COR-L47 (cell line): ENCODE measurements around the gene MC2R.

Experiments
- DNase-seq: peaks from one replicate; lab custom pipeline; 2025; lab: John Stamatoyannopoulos, UW

The MC2R gene

DNA sequence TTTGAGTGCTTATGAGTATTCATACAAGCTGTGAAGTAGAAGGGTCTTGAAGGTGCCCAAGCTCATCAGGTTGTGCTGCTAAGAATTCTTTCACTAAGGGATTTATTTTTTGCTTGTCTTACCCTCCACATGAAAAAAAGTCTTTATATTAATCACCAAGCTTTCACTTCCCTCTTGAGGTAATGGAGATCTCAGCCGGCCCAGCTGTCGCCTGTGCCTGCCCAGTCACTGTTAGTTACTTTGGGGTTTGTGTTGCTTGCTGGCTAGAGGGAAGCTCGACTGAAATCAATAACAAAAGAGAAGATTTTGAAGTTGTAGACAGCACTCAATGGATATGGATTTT is 21.9 kb downstream of the MC2R start:
- no peak for DNase-seq

DNA sequence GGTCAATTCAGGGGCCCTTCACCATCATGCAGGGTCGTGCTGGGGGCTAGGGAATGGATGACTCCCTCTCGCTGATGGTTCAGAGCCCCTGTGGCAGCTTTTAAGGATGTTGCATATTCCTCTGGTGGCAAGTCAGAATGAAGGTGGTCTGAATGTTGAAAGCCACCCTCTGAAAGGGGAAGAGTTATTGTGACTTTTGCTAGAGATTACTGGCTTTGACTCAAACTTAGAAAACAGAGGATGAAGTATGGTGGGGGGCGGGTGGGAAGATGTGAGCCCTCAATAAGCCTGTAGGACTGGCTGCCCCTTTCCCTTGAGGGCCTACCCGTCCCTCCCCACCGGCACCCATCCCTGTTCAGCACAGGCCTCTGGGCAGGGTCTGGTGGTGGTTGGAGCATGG is 23.2 kb downstream of the MC2R start:
- DNase-seq = no peak

DNA sequence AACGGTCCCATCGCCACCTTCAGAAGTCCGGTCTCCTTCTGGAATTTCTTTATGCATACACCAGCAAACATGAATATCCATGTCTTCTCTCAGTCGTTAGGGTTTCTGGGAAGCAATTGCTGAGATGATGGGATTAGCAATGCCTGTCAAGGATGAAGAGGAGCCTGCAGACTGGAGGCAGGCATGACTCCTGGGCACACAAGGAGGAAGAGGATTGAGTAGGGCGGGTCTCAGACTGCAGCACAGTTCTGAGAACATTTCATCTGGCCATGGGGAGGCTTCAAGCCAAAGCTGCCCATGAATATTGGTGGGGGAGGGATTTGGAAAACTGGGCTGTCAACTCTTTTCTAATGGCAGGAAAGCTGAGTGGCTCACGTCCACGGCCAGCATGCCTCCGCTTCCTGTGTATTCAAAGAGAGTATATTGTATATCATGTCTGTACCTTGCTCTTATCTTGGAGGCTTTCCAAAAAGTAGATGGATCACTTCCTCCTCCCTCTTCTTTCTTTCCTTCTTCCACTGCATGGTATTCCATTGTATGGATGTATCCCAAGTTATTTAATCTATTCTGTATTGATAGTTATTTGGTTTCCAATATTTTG is 24.5 kb downstream of the MC2R start:
- no peak for DNase-seq

DNA sequence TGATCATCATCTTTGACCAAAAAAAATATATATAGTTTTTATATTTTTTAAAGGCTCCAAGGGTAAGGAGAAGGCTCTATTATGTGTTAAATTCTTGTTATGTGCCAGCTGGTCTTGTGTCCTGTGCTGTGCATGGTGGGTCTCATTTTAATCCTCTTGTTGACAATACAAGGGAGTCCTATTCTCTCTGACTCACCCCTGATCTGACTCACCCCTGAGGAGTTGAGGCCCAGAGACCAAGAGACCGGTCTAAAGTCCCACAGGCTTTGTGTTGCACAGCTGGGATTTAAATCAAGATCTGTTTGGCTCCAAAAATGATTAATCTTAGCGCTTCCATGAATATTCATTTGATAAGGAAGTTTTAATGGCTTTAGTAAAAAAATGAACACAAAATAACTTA is 25.7 kb downstream of the MC2R start:
- no peak for DNase-seq

DNA sequence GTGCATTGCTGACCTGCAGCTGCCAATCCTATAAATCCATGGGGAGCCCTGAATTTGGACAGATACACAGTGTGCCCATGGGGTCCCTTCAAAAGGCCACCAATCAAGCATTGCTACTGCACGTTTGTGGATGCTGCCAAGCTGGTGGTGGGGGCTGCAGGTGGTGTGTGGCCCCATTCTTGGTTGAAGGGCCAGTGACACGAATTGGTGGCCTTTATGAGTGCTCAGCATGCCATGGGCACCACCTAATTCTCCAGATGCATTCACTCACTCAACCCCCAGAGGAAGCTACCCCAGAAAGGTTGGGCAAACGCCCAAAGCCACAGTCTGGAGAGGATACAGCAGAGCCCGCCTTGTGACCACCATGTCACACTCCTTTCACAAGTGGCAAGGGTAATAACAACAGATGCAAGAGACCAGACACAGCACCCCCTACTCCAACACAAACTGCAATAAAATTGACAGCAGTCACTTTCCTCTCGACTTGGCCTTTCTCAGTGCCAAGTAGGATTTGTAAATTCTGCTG is 27.1 kb downstream of the MC2R start:
- no peak for DNase-seq

DNA sequence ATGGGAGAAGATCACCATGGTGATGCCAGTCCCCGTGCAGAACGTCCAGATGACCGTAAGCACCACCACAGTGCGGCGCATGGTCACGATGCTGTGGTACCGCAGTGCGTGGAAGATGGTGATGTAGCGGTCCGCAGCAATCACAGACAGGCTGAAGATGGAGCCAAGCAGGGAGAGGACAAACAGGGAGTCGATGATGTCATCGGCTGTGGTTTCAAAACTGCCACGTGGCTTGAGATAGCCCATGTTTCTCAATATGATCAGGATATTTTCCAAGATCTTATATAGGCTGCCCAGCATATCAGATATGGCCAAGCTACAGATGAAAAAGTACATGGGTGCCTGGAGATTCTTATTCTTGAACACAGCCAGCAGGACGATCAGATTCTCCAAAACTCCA is 30.3 kb downstream of the MC2R start:
- no peak for DNase-seq

DNA sequence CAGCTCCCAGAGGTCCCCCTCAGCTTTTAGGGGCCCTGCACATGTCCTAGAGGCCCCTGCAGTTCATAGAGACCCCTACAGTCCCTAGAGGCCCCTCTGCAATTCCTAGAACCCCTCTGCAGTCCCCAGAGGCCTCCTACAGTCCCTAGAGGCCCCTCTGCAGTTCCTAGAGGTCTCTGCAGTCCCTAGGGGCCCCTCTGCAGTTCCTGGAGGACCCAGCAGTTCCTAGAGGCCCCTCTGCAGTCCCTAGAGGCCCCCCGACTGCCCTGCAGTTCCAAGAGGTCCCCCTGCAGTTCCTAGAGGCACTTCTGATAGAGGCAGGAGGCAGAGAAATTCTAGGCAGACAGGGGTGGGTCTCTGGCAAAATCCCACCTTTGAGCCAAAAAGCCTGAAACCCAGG is 35.4 kb downstream of the MC2R start:
- DNase-seq = no peak

DNA sequence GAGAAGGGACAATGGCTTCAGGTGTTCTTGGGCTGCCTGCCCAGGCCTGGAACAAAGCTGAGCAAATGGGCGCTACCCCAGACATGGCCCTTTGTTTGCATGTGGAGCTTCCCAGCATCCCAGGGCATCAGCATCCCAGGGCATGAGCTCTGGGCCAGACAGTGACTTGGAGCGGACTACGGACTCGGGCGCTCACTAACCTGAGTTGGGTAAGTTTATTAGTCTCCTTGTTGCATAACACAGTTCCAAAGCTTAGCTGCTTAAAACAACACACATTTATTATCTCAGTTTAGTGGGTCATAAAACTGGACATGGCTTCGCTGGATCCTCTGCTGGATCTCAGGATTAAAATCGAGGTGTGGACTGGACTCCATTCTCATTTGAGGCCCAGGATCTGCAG is 35.8 kb downstream of the MC2R start:
- DNase-seq = no peak

DNA sequence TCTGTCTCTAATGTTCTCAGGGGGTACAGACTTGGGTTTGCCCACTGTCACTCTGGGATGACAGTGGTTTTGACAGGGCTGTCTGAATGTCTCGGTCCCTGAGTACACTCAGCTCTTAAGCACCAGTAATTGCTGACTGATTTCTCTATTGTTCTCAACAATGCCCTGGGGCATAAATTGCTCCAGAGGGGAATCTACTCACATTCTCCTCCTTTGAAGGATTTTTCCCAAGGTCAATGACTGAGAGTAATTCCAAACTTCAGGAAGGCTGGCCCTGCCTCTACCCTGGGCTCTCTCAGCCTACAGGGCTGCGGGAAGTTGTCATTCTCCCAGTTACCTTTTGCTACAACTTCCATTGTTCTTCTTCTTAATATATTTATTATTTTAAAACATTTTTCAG is 36.5 kb downstream of the MC2R start:
- DNase-seq = no peak

DNA sequence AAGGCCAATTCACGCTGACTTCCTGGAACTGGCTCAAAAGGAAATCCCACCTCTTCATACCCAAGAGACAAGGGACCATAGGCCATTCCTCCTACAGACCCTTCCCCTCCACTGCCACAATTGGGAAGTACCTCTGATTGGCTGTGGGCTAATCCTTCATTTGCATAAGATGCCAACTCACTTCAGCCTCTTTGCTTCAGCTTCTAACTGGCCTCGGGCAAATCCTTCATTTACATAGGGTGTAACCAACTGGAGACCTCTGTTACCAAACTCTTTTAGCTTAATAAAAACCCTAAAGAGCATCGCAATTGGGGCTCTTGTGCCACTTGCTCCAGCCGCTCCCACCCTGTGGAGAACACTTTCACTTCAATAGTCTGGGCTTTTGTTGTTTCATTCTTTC is 38.2 kb downstream of the MC2R start:
- DNase-seq = no peak

DNA sequence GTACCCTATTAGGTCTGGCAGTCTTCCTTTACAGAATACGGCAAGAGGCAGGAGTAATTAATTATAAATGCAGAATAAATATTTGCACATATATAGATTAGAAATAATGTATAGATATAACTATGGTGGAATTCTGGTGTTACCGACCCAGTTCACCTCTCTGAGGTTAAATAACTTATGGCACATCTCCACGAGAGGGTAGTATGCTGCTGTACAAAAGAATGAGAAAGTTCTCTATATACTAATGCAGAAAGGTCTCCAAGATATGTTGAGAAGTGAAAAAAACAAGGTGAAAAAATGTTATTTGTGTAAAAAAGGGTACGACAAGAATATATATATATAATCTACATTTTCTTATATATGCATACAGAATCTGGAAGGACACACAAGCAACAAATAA is 40.8 kb downstream of the MC2R start:
- no peak for DNase-seq

DNA sequence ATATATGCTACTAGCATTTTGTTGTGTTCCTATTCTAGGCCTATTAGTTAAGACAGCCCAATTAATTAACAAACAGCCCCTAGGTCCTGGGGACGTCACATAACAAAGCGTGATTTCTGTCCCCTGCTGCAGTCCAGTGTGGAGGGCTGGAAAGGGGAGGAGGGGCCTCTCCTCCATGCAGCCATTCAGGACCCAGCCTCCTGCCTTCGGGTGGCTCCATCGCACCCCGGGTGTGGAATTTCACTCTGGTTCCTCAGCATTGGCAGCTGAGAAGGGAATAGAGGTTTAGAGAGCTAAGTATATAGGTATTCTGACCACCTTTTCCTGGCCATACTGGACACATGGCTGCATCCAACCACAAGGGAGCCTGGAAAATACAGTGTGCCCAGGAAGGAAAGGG is 42.4 kb downstream of the MC2R start:
- DNase-seq = no peak

DNA sequence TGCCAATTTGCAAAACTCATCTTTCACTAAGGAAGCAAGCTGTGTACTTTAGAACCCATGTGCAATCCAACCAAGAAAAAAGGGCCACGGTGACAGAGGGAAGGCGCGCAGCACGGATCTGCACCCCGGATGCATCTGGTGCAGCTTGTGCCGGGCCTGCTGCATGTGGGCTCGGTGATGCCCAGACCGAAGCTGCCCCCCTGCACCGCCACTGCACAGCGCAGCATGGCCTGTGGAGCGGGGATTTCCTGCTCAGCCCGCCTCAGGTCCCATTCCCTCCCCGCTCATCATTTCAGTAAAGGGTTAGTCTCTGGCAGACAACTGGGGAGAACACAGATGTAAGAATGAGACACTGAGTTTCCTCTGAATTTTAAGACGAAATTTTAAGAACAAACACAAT is 43.0 kb downstream of the MC2R start:
- DNase-seq = no peak

DNA sequence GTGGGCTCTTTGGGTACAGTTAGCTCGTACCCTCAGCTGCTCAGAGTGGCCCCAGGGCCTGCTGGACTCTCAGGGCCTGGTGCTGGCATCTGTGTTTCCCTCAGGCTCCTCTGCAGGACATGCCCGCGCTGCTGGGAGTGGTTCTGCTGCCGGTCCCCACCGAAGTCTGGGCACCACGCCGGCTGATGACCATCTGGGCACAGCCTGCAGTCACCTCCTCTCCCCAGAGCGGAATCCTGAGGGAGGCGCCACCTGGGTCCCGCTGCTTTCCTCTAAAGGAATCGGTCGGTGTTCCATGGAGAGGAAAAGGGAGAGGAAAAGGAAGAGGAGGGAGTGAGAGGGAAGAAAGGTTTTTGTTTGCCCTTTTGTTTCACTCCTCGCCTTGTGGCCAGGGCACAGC is 43.6 kb downstream of the MC2R start:
- DNase-seq = no peak

DNA sequence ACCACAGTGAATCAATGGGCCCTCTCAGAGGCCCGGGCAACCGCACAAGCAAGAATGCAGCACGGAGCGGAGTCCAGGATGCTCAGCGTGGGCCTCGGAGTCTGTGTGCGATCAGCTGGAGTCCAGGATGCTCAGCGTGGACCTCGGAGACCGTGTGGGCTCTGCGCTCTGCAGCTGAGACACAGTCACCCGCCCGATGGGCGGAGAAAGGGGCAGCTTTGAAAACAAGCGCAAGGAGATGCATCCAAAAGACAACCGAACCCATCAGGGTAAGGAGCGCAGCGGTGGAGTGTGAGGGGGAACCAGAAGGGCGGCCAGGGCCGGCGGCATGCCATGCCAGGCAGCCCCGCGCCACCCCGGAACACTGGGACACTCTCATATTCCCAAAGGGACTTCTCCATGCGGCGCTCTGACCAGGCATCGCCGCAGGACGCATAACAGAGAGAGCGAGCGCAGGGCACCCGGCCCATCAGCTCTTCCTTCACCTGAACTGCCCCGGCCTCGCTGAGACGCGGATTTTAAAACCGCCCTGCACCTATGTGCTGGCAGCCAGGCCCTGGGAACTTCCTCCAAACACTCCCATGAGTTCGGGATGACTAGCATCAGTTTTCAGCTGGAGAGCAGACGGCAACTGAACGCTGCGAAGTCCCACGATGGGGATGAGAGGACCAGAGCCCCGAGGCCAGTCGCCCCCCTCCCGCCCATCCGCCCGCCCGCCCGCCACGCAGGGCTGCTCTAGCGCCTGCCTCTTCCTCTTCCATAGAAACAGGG is 46.6 kb downstream of the MC2R start:
- no peak for DNase-seq

DNA sequence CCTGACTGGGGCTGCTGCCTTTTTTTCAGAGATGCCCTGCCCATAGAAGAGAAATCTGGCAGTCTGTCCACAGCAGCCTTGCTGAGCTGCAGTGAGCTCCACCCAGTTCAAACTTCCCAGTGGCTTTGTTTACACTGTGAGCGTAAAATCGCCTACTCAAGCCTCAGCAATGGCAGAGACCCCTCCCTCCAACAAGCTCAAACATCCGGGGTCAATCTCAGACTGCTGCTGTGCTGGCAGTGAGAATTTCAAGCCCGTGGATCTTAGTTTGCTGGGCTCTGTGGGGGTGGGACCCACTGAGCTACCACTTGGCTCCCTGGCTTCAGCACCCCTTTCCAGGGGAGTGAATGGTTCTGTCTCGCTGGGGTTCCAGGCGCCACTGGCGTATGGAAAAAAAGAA is 52.4 kb downstream of the MC2R start:
- peak; percentile 6 for DNase-seq

DNA sequence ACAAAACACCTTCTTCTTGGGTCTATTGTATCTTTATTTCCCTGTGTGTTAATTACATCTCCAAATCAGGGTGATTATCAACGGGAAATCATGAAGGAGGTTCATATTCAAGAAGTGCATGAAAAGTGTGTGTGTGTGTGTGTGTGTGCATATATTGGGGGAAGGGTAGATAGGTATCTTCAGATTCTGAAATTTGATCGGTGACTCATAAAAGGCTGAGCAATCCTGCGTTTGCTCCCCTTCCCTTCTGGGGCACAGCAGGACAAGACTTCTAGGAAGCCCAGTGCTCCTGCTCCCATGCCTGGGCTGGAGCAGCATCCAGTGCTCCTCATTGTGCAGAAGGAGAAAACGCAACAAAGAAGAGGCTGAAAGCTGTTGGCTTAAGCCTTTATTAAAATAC is 65.5 kb downstream of the MC2R start:
- DNase-seq = no peak

DNA sequence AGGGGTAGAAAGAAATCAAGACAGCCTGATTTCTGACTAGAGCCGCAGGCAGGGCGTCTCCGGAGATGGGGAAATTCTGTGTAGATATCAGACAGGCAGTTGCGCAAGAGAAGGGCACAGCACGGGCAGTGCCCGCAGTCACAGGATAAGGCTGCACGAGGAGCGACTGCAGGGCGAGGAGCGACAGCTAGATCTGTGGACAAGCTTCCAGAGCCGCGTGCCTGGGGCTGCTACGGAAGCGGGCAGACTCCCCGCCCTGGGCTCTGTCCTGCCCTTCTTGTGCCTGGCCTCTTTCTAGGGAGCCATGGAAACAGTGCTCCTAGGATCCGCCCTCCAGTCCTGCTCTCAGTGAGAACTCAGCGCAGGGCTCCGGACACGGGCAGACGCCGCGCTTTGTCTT is 78.8 kb downstream of the MC2R start:
- DNase-seq = no peak

DNA sequence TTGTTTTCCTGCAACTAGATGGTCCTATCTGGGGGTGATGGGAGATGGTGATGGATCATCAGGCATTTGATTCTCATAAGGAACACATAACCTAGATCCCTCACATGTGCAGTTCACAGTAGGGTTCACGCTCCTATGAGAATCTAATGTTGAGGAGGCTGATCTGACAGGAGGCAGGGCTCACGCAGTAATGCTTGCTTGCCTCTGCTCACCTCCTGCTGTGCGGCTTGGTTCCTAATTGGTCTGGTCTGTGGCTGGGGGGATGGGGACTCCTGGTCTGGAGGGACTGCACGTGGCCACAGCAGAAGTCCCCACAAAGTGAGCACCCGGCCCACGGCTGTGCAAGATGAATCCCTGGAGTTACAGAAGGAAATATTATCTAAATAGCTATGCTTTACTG is 80.1 kb downstream of the MC2R start:
- DNase-seq = no peak

DNA sequence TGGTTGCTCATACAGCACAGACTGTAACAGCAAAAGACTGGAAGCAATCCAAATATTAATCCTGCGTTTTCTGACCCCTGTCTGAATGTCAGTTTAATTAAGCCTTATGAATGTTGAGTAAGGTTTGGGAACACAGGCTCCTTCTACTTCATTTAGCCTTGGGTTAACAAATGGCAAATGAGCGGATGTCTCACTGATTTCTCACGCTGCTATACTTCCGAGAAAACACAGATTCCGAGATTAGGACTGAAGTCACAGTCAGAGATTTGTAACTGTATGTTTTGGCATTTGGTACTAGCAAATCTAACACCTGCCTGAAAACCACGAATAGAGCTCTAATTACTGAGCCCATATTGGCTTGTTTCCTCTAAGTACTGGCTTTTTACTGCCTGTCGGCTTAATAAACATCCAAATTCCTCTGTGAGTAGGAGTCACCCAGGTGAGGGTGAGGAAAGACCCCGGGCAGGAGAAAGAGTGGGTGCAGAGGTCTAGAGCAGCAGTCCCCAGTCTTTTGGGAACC is 80.8 kb downstream of the MC2R start:
- DNase-seq = no peak
